ENCODE results near the gene ATP8B3. TPM values are rescaled to one million over a fixed set of nuclear protein-coding genes. Genes with fewer than 3 reads are reported as not detected.

Gene ATP8B3
- total and polyA plus RNA-seq, 10 donors, result 1.9 to 10.1 (median 5.6) TPM

DNA sequence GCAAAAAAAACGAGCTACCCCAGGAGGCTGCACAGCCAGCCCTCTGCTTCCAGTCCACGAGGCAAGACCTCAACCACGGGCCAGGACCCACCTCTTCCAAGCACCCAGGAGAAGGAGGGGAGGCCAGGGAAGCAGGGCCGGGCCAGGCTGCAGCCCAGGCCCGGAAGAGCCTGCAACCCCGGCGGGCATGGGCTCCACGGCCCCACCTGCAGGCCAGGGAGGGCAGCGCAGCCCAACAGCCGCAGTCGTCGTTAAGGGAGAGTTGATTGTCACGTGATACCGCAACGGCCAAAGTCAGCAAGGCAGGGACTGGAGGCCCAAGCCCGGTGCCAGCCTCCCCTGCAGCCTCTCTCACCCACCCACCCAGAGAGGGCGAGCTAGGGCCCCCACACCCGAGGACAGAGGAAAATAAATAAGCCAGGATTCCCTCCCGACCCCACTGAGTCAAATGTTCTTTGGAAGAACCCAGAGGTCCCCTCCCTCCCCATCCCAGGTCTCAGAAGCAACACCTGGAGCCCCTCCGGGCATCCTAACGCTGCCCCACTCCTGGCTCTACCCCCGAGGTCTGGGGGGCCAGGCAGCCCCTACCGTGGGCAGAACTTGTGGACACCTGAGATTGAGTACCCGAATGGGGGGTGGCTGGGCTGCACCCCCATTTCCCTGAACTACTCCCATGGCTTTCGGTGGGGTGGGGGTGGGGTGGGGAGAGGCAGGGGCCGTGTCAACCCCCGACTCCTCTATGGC, 41.4 kb upstream of the ATP8B3 start:
- WGBS, 5 donors, result 24 to 32% (median 30%) methylated on average over 14 to 27 of the region's 27 CpGs
- intact Hi-C loops (cut with DNase I; ENCODE audit: low total_unique reads), result no loop called here
- Histone ChIP-seq H3K27me3 (replicated peaks in 1 of 7) (no peaks in the 10 kb centered on the region), H3K9me3 (no peaks in the 10 kb centered on the region), H3K27ac (peak overlapping the region in 7 of 8 donors; percentile 22 to 99 (median 95)), H3K36me3 (peaks cover 0 to 9% (median 6%) of the 10 kb centered on the region in 6 donors), H3K4me3 (peak overlapping the region in 2 of 8 donors; percentile 7 to 31), H3K4me1 (peaks cover 53 to 97% (median 82%) of the 10 kb centered on the region in 6 donors)
- TF ChIP-seq POLR2AphosphoS5 (IDR thresholded peaks at IDR 0.05), result peak; percentile 57 to 84 (median 65)
- TF ChIP-seq, protein P1, sequence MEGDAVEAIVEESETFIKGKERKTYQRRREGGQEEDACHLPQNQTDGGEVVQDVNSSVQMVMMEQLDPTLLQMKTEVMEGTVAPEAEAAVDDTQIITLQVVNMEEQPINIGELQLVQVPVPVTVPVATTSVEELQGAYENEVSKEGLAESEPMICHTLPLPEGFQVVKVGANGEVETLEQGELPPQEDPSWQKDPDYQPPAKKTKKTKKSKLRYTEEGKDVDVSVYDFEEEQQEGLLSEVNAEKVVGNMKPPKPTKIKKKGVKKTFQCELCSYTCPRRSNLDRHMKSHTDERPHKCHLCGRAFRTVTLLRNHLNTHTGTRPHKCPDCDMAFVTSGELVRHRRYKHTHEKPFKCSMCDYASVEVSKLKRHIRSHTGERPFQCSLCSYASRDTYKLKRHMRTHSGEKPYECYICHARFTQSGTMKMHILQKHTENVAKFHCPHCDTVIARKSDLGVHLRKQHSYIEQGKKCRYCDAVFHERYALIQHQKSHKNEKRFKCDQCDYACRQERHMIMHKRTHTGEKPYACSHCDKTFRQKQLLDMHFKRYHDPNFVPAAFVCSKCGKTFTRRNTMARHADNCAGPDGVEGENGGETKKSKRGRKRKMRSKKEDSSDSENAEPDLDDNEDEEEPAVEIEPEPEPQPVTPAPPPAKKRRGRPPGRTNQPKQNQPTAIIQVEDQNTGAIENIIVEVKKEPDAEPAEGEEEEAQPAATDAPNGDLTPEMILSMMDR (IDR thresholded peaks at IDR 0.05 in 8 of 11, conservative IDR thresholded peaks at IDR 0.05 in 3 of 11), result peak; percentile 82 to 99 (median 96)
- no peak for TF ChIP-seq POLR2A (IDR thresholded peaks at IDR 0.05)
- peak; percentile 95 for DNase-seq

DNA sequence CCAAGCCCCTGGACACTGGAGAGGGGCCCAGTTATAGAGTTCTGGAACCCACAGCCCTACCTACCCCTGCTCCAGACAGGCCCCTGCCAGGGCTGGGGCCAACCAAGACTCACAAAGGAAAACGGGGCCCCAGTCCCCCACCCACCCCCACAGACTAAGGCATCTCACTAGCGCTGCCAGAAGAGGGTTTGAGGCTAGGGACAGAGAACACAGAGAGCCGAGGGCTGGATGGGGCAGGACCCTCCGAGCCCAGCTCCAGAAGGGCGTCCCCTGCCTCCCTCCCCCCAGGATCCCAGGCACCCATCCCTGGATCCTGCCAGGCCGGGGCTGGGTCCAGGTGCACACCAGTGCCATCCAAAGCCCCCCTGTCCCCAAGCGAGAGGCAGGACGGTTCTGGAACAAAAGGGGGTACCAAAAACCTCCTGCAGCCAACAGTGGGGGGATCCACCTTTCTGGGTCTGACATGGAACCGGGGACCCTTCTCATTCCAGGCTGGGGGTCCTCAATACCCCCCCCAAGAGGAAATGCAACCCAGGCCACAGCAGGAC, 40.6 kb upstream of the ATP8B3 start:
- Histone ChIP-seq H3K4me3 (no peak overlapping the region), H3K4me1 (peaks cover 46 to 92% (median 75%) of the 10 kb centered on the region in 6 donors), H3K36me3 (peaks cover 0 to 9% (median 6%) of the 10 kb centered on the region in 6 donors), H3K27me3 (replicated peaks in 1 of 7) (no peaks in the 10 kb centered on the region), H3K27ac (peak overlapping the region in 3 of 8 donors; percentile 95 to 99 (median 97)), H3K9me3 (no peaks in the 10 kb centered on the region)
- TF ChIP-seq POLR2AphosphoS5 (IDR thresholded peaks at IDR 0.05), result no peak
- DNase-seq, result peak; percentile 80
- intact Hi-C loops (cut with DNase I; ENCODE audit: low total_unique reads), result no loop called here
- 54 to 70% (median 61%) methylated on average over 8 to 9 of the region's 9 CpGs for WGBS, 5 donors

DNA sequence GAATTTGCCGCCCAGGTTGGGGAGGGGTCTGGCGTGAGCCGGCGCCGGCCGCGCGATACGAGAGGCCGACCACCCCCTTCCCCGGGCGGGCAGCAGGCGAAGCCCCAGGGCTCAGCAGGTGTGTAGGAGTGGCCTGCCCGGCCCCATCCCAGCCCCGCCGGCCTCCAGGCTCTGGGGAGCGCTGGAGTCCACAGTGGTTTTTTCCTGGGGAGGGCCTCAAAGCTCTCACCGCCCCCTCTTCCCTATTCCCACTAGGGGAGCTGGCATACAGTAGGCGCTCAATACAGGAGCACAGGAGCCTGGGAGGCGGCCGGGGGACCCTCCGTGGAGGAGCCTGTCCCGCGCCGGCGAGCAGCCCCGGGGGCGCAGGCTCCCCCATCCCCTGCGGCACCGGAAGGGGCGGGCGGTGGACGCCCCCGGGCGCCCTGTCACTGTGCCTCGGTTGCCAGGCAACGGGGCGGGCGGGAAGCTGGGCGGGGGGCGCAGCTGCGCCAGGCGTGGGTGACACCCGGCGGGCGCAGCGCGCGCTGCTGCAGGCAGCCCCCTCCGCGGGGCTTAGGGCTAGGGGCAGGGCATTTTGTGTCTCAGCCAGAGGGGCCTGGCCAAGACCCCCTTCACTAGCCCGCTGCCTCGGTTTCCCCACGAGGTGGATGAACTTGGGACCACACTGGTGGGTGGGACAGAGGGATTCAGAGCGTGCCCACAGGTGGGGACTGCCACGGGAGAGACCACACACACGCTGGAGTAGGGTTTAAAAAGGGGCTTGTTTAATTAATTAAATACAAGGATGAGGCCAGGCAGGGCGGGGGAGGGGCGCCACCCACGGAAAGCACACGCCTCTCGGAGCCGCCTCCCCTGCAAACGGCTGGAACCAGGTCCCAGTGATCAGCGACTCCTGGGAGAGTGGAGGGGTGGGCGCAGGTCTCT, 39.8 kb upstream of the ATP8B3 start:
- DNase-seq, result peak; percentile 89
- Histone ChIP-seq H3K27me3 (replicated peaks in 1 of 7) (no peaks in the 10 kb centered on the region), H3K9me3 (no peaks in the 10 kb centered on the region), H3K36me3 (peaks cover 0 to 9% (median 6%) of the 10 kb centered on the region in 6 donors), H3K4me1 (peaks cover 53 to 92% (median 75%) of the 10 kb centered on the region in 6 donors), H3K4me3 (peak overlapping the region in 3 of 8 donors; percentile 2 to 36 (median 14)), H3K27ac (peak overlapping the region in 4 of 8 donors; percentile 31 to 99 (median 96))
- TF ChIP-seq POLR2AphosphoS5 (IDR thresholded peaks at IDR 0.05) (peak in 1 of 3 donors; percentile 24), POLR2A (IDR thresholded peaks at IDR 0.05) (no peak)
- TF ChIP-seq, protein P1 (IDR thresholded peaks at IDR 0.05 in 8 of 11, conservative IDR thresholded peaks at IDR 0.05 in 3 of 11), result no peak
- intact Hi-C loops (cut with DNase I; ENCODE audit: low total_unique reads), result no loop called here
- 16 to 28% (median 22%) methylated on average over 39 to 66 of the region's 66 CpGs for WGBS, 5 donors

DNA sequence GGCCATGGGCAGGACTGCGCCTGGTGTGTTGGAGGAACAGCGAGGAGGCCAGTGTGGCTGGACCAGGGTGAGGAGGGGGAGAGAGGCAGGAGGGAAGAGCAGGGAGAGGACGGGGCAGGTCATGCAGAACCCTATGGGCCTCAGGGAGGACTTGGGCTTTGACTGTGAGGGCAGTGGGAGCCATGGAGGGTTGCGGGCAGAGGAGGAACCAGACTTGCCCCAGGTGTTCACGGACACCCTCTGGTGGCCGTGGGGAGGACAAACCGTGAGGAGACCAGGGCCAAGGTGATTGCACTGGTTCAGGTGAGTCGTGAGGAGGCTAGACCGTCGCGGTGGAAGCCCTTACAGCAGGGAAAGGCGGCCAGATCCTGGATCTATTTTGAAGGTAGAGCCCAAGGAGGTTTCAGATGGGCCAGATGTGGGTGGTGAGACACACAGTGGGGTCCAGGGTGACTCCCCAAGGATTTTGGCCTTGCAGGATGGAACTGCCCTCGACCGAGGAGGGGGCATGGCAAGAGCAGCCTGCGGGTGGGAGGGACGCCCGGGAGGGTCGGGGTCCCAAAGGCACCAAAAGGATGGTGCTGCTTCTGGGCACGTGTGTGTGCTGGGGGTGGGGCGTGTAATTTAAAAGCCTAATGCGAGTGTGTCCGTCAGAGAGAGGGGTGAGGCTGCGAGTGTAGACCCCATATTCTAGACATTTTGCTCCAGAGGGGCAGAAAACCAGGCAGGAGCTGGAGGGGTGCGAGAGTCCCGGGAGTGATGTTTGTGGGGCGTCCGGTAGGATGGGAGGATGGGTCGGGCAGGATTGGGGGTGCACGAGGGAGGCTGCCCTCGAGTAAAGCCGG, 39.0 kb upstream of the ATP8B3 start:
- peaks cover 0 to 17% (median 6%) of the 10 kb centered on the region in 6 donors for H3K36me3 ChIP-seq
- H3K4me3 ChIP-seq, result no peak overlapping the region
- no peaks in the 10 kb centered on the region for H3K9me3 ChIP-seq
- peak; percentile 82 for DNase-seq
- WGBS, 5 donors, result 73 to 80% (median 77%) methylated on average over 31 of the region's 31 CpGs
- peak overlapping the region in 4 of 8 donors; percentile 31 to 99 (median 48) for H3K27ac ChIP-seq
- intact Hi-C loops (cut with DNase I; ENCODE audit: low total_unique reads), result no loop called here
- H3K4me1 ChIP-seq, result peaks cover 55 to 92% (median 75%) of the 10 kb centered on the region in 6 donors
- TF ChIP-seq, protein P1 (IDR thresholded peaks at IDR 0.05 in 8 of 11, conservative IDR thresholded peaks at IDR 0.05 in 3 of 11), result peak in 1 of 11 experiments; percentile 1
- TF ChIP-seq POLR2AphosphoS5 (IDR thresholded peaks at IDR 0.05), result peak in 1 of 3 donors; percentile 57
- TF ChIP-seq POLR2A (IDR thresholded peaks at IDR 0.05), result no peak
- no peaks in the 10 kb centered on the region for H3K27me3 ChIP-seq (replicated peaks in 1 of 7)

Data from spleen (tissue), 11 donors.